Muscle of leg (tissue), 11 donors: ENCODE measurements around the gene EMILIN3. TPM values are rescaled to one million over a fixed set of nuclear protein-coding genes. Genes with fewer than 3 reads are reported as not detected.

Source experiments
- DNase-seq: peaks from one replicate; pipeline ENCODE4 v3.0.0; 2013
- H3K27ac ChIP-seq: one replicate; pipeline ENCODE4 v1.5.1; 2013; ENCODE audit warnings: mild to moderate bottlenecking, low read length, control low read depth
- H3K27me3 ChIP-seq: one replicate; pipeline ENCODE4 v1.6.1; 2013; ENCODE audit warnings: low read length; ENCODE audit not compliant: control insufficient read depth, insufficient read depth
- H3K36me3 ChIP-seq: one replicate; pipeline ENCODE4 v1.6.1; 2013; ENCODE audit warnings: low read length; ENCODE audit not compliant: control insufficient read depth, insufficient read depth
- H3K4me1 ChIP-seq: one replicate; pipeline ENCODE4 v1.6.1; 2013; ENCODE audit warnings: low read length; ENCODE audit not compliant: control insufficient read depth, insufficient read depth
- H3K4me3 ChIP-seq: one replicate; pipeline ENCODE4 v1.5.1; 2013; ENCODE audit warnings: low read length, control low read depth
- H3K9me3 ChIP-seq: replicated peaks from 2 replicates; pipeline ENCODE4 v1.6.1; 2013; ENCODE audit warnings: low read depth, low read length; ENCODE audit not compliant: control insufficient read depth
- WGBS: methylation state at CpG from one replicate; pipeline ENCODE4 v1.1.5; 2013; ENCODE audit warnings: missing lambda C conversion rate; ENCODE audit not compliant: insufficient coverage; 5-methylcytosine and 5-hydroxymethylcytosine counted together
- polyA plus RNA-seq, 8 donors: library from polyadenylated mRNA; unstranded; fragments of 120-200 nt; gene quantifications; one replicate each; pipeline versions ENCODE4 v1.2.1 to v1.2.3, GENCODE V29; 2013; ENCODE audit warnings: inconsistent platforms in 1 of 8, low replicate concordance in 1 of 8; ENCODE audit not compliant: insufficient read length in 8 of 8, insufficient read depth in 1 of 8
- total RNA-seq: library from RNA; stranded (reverse); fragments of 120-200 nt; gene quantifications from one replicate; pipeline ENCODE4 v1.2.4, GENCODE V29; 2013

Gene EMILIN3
- total and polyA plus RNA-seq, 9 donors = 24.8 to 72.4 (median 46.1) TPM

- H3K4me1 ChIP-seq = peaks cover 44% of the 10 kb centered on the region
- peaks cover 2% of the 10 kb centered on the region for H3K9me3 ChIP-seq
- H3K27ac ChIP-seq = no peak overlapping the region
- peak; percentile 69 for DNase-seq
- 1% methylated on average over 71 of the region's 76 CpGs for WGBS
- peaks cover 28% of the 10 kb centered on the region for H3K27me3 ChIP-seq
- peak overlapping the region; percentile 41 for H3K4me3 ChIP-seq
- H3K36me3 ChIP-seq = peaks cover 17% of the 10 kb centered on the region
Measured at GRCh38 chr20:41365777-41366545, 657 bp downstream of the EMILIN3 start.

- Histone ChIP-seq H3K27ac (no peak overlapping the region), H3K36me3 (peaks cover 17% of the 10 kb centered on the region), H3K27me3 (peaks cover 28% of the 10 kb centered on the region), H3K4me1 (peaks cover 51% of the 10 kb centered on the region), H3K4me3 (peak overlapping the region; percentile 41), H3K9me3 (no peaks in the 10 kb centered on the region)
- no peak for DNase-seq
- WGBS = 64% methylated on average over 14 of the region's 19 CpGs
Measured at GRCh38 chr20:41364967-41365765, 1.5 kb downstream of the EMILIN3 start.

GRCh38 chr20:41364236-41364855 lies 2.3 kb downstream of the EMILIN3 start:
- H3K27me3 ChIP-seq = peaks cover 28% of the 10 kb centered on the region
- no peak for DNase-seq
- no peak overlapping the region for H3K4me3 ChIP-seq
- no peak overlapping the region for H3K27ac ChIP-seq
- peaks cover 17% of the 10 kb centered on the region for H3K36me3 ChIP-seq
- WGBS = 84% methylated on average over 6 of the region's 13 CpGs
- no peaks in the 10 kb centered on the region for H3K9me3 ChIP-seq
- H3K4me1 ChIP-seq = peaks cover 56% of the 10 kb centered on the region

- WGBS = 91% methylated on average over 5 of the region's 7 CpGs
- no peak for DNase-seq
- no peak overlapping the region for H3K27ac ChIP-seq
- peaks cover 61% of the 10 kb centered on the region for H3K4me1 ChIP-seq
- peaks cover 28% of the 10 kb centered on the region for H3K27me3 ChIP-seq
- no peaks in the 10 kb centered on the region for H3K9me3 ChIP-seq
- no peak overlapping the region for H3K4me3 ChIP-seq
- peaks cover 17% of the 10 kb centered on the region for H3K36me3 ChIP-seq
Measured at GRCh38 chr20:41363601-41364000, 3.0 kb downstream of the EMILIN3 start.

GRCh38 chr20:41362748-41363140 lies 3.9 kb downstream of the EMILIN3 start:
- Histone ChIP-seq H3K36me3 (peaks cover 17% of the 10 kb centered on the region), H3K9me3 (no peaks in the 10 kb centered on the region), H3K4me3 (no peak overlapping the region), H3K27me3 (peaks cover 26% of the 10 kb centered on the region), H3K4me1 (peaks cover 69% of the 10 kb centered on the region), H3K27ac (no peak overlapping the region)
- DNase-seq = no peak
- 86% methylated on average over 5 of the region's 5 CpGs for WGBS

- H3K9me3 ChIP-seq = no peaks in the 10 kb centered on the region
- peaks cover 19% of the 10 kb centered on the region for H3K27me3 ChIP-seq
- peaks cover 17% of the 10 kb centered on the region for H3K36me3 ChIP-seq
- no peak overlapping the region for H3K4me3 ChIP-seq
- H3K27ac ChIP-seq = peak overlapping the region; percentile 20
- H3K4me1 ChIP-seq = peaks cover 71% of the 10 kb centered on the region
- DNase-seq = no peak
- WGBS = 74% methylated on average over 44 of the region's 45 CpGs
Measured at GRCh38 chr20:41361757-41362747, 4.6 kb downstream of the EMILIN3 start.

- 80% methylated on average over 22 of the region's 22 CpGs for WGBS
- Histone ChIP-seq H3K36me3 (peaks cover 17% of the 10 kb centered on the region), H3K27ac (peak overlapping the region; percentile 51), H3K9me3 (no peaks in the 10 kb centered on the region), H3K4me1 (peaks cover 68% of the 10 kb centered on the region), H3K4me3 (no peak overlapping the region), H3K27me3 (peaks cover 16% of the 10 kb centered on the region)
- peak; percentile 81 for DNase-seq
Measured at GRCh38 chr20:41360831-41361756, 5.5 kb downstream of the EMILIN3 start.

- 70% methylated on average over 7 of the region's 9 CpGs for WGBS
- H3K27ac ChIP-seq = no peak overlapping the region
- H3K4me1 ChIP-seq = peaks cover 54% of the 10 kb centered on the region
- no peaks in the 10 kb centered on the region for H3K9me3 ChIP-seq
- peaks cover under 1% of the 10 kb centered on the region for H3K27me3 ChIP-seq
- H3K36me3 ChIP-seq = peaks cover 17% of the 10 kb centered on the region
- DNase-seq = peak; percentile 61
- H3K4me3 ChIP-seq = no peak overlapping the region
Measured at GRCh38 chr20:41359541-41360011, 7.0 kb downstream of the EMILIN3 start.
